IPS DF 6.9 (cell line): ENCODE results near the gene CAPN15.

Experiments
- DNase-seq: peaks from one replicate; pipeline ENCODE4 v3.0.0-alpha.2; 2013; ENCODE audit warnings: low read depth, low spot score
- H3K27ac ChIP-seq: one replicate; pipeline ENCODE4 v1.5.1; 2013; ENCODE audit warnings: low read length, control low read depth
- H3K27me3 ChIP-seq: 2 replicates; pipeline ENCODE4 v1.6.1; 2013; ENCODE audit warnings: mild to moderate bottlenecking, low read length; ENCODE audit not compliant: control insufficient read depth, insufficient read depth
- H3K36me3 ChIP-seq: 2 replicates; pipeline ENCODE4 v1.6.1; 2013; ENCODE audit warnings: low read length; ENCODE audit not compliant: control insufficient read depth, insufficient read depth
- H3K4me1 ChIP-seq: 2 replicates; pipeline ENCODE4 v1.6.1; 2013; ENCODE audit warnings: low read length; ENCODE audit not compliant: control insufficient read depth, insufficient read depth
- H3K4me3 ChIP-seq: 2 replicates; pipeline ENCODE4 v1.5.1; 2013; ENCODE audit warnings: mild to moderate bottlenecking, low read length
- H3K9me3 ChIP-seq: 2 replicates; pipeline ENCODE4 v1.6.1; 2013; ENCODE audit warnings: low read length, inconsistent platforms; ENCODE audit not compliant: control insufficient read depth, insufficient read depth
- WGBS: extraction: QIAGEN DNeasy Blood & Tissue Kit; methylation state at CpG from one replicate; pipeline ENCODE4 v1.1.7; 2013; ENCODE audit warnings: mixed read lengths, missing lambda C conversion rate; ENCODE audit not compliant: insufficient read length, insufficient coverage; 5-methylcytosine and 5-hydroxymethylcytosine counted together

The CAPN15 gene

GRCh38 chr16:580141-580945, 52.8 kb downstream of the CAPN15 start:
- no peak overlapping the region for H3K4me3 ChIP-seq
- no peak overlapping the region for H3K27ac ChIP-seq
- no peaks in the 10 kb centered on the region for H3K27me3 ChIP-seq
- H3K9me3 ChIP-seq, result no peaks in the 10 kb centered on the region
- WGBS, result no CpG with 5 or more reads among the region's 27 CpGs
- DNase-seq, result no peak
- peaks cover 12% of the 10 kb centered on the region; the same call in 1 of the 2 replicates for H3K36me3 ChIP-seq
- peaks cover 12% of the 10 kb centered on the region for H3K4me1 ChIP-seq

DNA sequence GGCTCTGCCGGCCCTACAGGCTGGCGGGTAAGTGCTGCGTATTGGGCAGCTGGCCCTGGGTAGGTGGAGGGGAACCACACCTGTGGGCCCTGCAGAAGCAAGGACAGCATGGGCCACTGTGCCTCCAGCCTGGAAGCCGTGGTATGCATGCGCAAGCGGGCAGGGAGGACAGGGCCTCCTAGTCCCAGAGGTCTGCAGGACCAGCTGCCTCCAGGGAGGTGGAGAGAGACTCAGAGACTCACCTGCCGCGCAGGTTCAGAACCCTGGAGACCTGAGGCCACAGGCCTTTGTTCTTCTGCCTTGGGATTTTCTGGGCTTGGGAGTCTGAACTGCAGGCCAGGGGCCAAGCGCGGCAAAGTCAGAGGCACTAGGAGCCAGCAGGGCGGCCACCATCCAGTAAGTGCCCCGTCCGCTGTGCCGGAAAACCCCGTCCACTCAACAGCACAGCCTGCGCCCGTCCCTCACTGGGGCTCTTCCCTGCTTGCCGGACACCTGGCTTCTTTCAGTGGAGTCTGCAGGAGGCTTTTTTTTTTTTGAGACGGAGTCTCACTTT, 53.5 kb downstream of the CAPN15 start:
- H3K36me3 ChIP-seq, result peaks cover 9% of the 10 kb centered on the region; the same call in 1 of the 2 replicates
- no peak overlapping the region for H3K4me3 ChIP-seq
- no peaks in the 10 kb centered on the region for H3K27me3 ChIP-seq
- peaks cover 13% of the 10 kb centered on the region for H3K4me1 ChIP-seq
- no peaks in the 10 kb centered on the region for H3K9me3 ChIP-seq
- WGBS, result no CpG with 5 or more reads among the region's 19 CpGs
- DNase-seq, result no peak
- H3K27ac ChIP-seq, result no peak overlapping the region

- H3K27ac ChIP-seq, result no peak overlapping the region
- no CpG with 5 or more reads among the region's 18 CpGs for WGBS
- H3K36me3 ChIP-seq, result peaks cover 9% of the 10 kb centered on the region; the same call in 1 of the 2 replicates
- no peak for DNase-seq
- H3K4me3 ChIP-seq, result no peak overlapping the region
- peaks cover 13% of the 10 kb centered on the region for H3K4me1 ChIP-seq
- no peaks in the 10 kb centered on the region for H3K27me3 ChIP-seq
- no peaks in the 10 kb centered on the region for H3K9me3 ChIP-seq
Observed at GRCh38 chr16:582218-582613, 54.7 kb downstream of the CAPN15 start.

DNA sequence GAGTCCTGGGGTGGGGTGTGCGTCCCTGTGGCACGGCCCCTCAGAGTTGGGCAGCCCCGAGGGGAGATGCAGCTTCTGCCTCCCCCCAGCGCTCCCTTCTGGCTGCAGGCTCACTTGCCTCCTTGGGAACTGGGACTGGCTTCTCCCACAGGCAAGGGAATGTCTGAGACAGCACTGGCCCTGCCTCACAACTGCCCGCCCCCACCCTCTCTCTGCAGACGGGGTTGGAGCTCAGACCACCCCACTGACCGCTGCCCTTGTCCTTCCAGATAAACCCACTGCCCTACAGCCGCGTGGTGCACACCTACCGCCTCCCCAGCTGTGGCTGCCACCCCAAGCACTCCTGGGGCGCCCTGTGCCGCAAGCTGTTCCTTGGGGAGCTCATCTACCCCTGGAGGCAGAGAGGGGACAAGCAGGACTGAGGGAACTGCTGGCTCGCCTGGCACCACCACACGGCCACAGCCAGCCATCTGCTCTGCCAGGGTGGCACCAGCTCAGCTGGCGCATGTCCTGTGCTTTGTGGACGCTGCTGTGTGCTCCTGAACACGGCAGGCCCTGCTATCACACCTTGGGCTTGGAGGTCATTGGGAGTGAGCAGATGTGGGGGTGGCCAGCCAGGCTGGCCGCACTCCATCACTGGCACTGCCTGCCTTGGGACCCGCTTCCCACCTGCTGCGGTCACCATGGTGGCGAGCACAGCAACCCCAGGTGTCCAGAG, 55.3 kb downstream of the CAPN15 start:
- no peak overlapping the region for H3K27ac ChIP-seq
- no CpG with 5 or more reads among the region's 21 CpGs for WGBS
- peaks cover 13% of the 10 kb centered on the region for H3K4me1 ChIP-seq
- no peaks in the 10 kb centered on the region for H3K27me3 ChIP-seq
- H3K9me3 ChIP-seq, result no peaks in the 10 kb centered on the region
- no peak overlapping the region for H3K4me3 ChIP-seq
- no peak for DNase-seq
- H3K36me3 ChIP-seq, result peaks cover 9% of the 10 kb centered on the region; the same call in 1 of the 2 replicates

GRCh38 chr16:583470-583814, 55.9 kb downstream of the CAPN15 start:
- no peaks in the 10 kb centered on the region for H3K9me3 ChIP-seq
- peaks cover 13% of the 10 kb centered on the region for H3K4me1 ChIP-seq
- no peaks in the 10 kb centered on the region for H3K27me3 ChIP-seq
- no peak for DNase-seq
- H3K4me3 ChIP-seq, result no peak overlapping the region
- no peak overlapping the region for H3K27ac ChIP-seq
- WGBS, result no CpG with 5 or more reads among the region's 16 CpGs
- peaks cover 9% of the 10 kb centered on the region; the same call in 1 of the 2 replicates for H3K36me3 ChIP-seq

GRCh38 chr16:583815-584591, 56.5 kb downstream of the CAPN15 start:
- peaks cover 10% of the 10 kb centered on the region for H3K4me1 ChIP-seq
- H3K4me3 ChIP-seq, result no peak overlapping the region
- no CpG with 5 or more reads among the region's 38 CpGs for WGBS
- no peaks in the 10 kb centered on the region for H3K9me3 ChIP-seq
- DNase-seq, result no peak
- no peak overlapping the region for H3K27ac ChIP-seq
- peaks cover 9% of the 10 kb centered on the region; the same call in 1 of the 2 replicates for H3K36me3 ChIP-seq
- H3K27me3 ChIP-seq, result no peaks in the 10 kb centered on the region

GRCh38 chr16:585351-585750, 57.8 kb downstream of the CAPN15 start:
- no CpG with 5 or more reads among the region's 10 CpGs for whole genome bisulfite sequencing
- peaks cover 9% of the 10 kb centered on the region; the same call in 1 of the 2 replicates for H3K36me3 ChIP-seq
- H3K4me1 ChIP-seq, result peaks cover 10% of the 10 kb centered on the region
- H3K9me3 ChIP-seq, result no peaks in the 10 kb centered on the region
- H3K27ac ChIP-seq, result no peak overlapping the region
- no peak overlapping the region for H3K4me3 ChIP-seq
- no peaks in the 10 kb centered on the region for H3K27me3 ChIP-seq
- no peak for DNase-seq

DNA sequence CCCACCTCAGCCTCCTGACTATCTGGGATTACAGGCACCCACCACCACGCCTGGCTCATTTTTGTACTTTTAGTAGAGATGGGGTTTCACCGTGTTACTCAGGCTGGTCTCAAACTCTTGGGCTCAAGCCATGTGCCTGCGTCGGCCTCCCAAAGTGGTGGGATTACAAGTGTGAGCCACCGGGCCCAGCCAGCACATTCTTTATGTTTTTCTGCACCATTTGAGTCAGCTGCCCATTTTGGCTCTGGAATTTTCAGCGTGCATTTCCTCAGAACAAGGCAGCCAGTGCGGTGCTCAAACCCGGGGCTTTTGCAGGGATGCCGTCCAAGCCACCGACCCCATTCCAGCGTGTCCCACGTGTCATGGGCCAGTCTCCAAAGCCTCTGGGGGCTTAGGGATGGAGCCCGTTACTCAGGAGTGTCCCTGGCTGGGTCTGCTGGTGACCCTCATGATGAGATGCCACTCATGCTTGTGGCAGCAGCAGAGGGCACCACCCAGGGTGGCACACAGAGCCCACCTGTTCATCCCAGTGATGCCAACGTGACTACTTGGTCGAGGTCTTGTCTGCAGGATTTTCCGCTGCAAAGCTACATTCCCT, 58.6 kb downstream of the CAPN15 start:
- DNase-seq, result no peak
- Histone ChIP-seq H3K4me1 (peaks cover 13% of the 10 kb centered on the region), H3K9me3 (no peaks in the 10 kb centered on the region), H3K36me3 (peaks cover 5% of the 10 kb centered on the region; the same call in 1 of the 2 replicates), H3K27me3 (no peaks in the 10 kb centered on the region), H3K4me3 (no peak overlapping the region), H3K27ac (no peak overlapping the region)
- no CpG with 5 or more reads among the region's 16 CpGs for WGBS

GRCh38 chr16:586645-587590, 59.4 kb downstream of the CAPN15 start:
- Histone ChIP-seq H3K36me3 (peaks cover 5% of the 10 kb centered on the region; the same call in 1 of the 2 replicates), H3K27ac (no peak overlapping the region)
- no CpG with 5 or more reads among the region's 14 CpGs for WGBS

More at GRCh38 chr16:586645-587590, 59.4 kb downstream of the CAPN15 start:
- Histone ChIP-seq H3K4me3 (no peak overlapping the region), H3K4me1 (peaks cover 13% of the 10 kb centered on the region), H3K9me3 (no peaks in the 10 kb centered on the region), H3K27me3 (no peaks in the 10 kb centered on the region)
- no peak for DNase-seq
